Coronary artery (tissue), 2 donors: ENCODE results near the gene FBXO42.

ENCODE experiments used
- DNase-seq: peaks from one replicate; pipeline ENCODE4 v3.0.0-alpha.2; 2017; ENCODE audit warnings: low spot score
- H3K27ac ChIP-seq, 2 donors: fragments of 200-600 bp; sonication (generic); one replicate each; pipeline ENCODE4 v1.5.1; 2016 to 2019
- H3K4me3 ChIP-seq: fragments of 200-600 bp; sonication (generic); 2 replicates; pipeline ENCODE4 v1.5.1; 2016; ENCODE audit warnings: mild to moderate bottlenecking, moderate library complexity
- TF ChIP-seq, protein P1 (sequence below): fragments of 200-600 bp; sonication (generic); IDR thresholded peaks from one replicate; pipeline ENCODE4 v1.5.1; 2019; ENCODE audit warnings: antibody characterized with exemption

FBXO42 gene

DNA sequence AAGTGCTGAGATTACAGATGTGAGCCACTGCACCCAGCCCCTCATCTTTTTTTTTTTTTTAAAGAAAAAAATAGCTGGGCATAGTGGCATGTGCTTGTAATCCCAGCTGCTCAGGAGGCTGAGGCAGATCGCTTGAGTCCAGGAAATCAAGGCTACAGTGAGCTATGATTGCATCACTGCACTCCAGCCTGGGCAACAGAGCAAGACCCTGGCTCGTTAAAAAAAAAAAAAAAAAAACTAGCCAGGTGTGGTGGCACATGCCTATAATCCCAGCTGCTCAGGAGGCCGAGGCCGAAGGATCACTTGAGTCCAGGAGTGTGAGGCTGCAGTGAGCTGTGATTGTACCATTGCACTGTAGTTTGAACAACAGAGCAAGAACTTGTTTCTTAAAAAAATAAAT lies 28.6 kb upstream of the FBXO42 start:
- H3K4me3 ChIP-seq, result no peak overlapping the region
- DNase-seq, result no peak
- H3K27ac ChIP-seq, result no peak overlapping the region
- TF ChIP-seq, protein P1, sequence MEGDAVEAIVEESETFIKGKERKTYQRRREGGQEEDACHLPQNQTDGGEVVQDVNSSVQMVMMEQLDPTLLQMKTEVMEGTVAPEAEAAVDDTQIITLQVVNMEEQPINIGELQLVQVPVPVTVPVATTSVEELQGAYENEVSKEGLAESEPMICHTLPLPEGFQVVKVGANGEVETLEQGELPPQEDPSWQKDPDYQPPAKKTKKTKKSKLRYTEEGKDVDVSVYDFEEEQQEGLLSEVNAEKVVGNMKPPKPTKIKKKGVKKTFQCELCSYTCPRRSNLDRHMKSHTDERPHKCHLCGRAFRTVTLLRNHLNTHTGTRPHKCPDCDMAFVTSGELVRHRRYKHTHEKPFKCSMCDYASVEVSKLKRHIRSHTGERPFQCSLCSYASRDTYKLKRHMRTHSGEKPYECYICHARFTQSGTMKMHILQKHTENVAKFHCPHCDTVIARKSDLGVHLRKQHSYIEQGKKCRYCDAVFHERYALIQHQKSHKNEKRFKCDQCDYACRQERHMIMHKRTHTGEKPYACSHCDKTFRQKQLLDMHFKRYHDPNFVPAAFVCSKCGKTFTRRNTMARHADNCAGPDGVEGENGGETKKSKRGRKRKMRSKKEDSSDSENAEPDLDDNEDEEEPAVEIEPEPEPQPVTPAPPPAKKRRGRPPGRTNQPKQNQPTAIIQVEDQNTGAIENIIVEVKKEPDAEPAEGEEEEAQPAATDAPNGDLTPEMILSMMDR, result no peak

DNA sequence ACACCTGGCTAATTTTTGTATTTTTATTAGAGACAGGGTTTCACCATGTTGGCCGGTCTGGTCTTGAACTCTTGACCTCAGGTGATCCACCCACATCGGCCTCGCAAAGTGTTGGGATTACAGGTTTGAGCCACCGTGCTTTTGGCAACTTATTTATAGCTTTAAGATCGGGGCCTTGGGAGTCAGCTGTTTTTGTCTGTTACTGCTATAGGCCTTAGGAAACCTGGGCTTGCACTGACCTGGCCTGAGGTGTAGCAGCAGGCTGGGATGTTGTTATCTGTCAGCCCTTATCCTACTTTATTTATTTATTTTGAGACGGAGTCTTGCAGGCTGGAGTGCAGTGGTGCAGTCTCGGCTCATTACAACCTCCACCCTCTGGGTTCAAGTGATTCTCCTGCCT lies 26.2 kb upstream of the FBXO42 start:
- Histone ChIP-seq H3K4me3 (no peak overlapping the region), H3K27ac (no peak overlapping the region)
- TF ChIP-seq, protein P1, result no peak
- no peak for DNase-seq

DNA sequence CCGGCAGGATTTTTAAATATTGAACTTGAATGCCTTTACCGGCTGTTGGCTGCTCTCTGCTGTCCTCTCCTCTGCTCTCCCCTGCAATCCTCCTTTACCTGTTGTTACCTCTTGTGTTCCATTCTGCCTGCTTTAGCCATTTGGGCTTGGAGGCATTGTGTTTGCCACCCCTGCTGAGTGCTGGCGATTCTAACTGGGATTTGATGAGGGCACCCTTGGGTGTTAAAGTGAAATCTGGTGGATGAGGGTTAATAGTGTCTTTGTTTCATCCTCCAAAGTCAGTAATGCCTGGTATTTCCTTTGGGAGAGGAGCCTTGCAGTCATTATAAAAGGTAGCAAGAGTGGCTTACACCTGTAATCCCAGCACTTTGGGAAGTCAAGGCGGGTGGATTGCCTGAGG lies 24.7 kb upstream of the FBXO42 start:
- H3K4me3 ChIP-seq, result no peak overlapping the region
- TF ChIP-seq, protein P1, result no peak
- H3K27ac ChIP-seq, result peak overlapping the region in 1 of 2 donors; percentile 63
- no peak for DNase-seq

DNA sequence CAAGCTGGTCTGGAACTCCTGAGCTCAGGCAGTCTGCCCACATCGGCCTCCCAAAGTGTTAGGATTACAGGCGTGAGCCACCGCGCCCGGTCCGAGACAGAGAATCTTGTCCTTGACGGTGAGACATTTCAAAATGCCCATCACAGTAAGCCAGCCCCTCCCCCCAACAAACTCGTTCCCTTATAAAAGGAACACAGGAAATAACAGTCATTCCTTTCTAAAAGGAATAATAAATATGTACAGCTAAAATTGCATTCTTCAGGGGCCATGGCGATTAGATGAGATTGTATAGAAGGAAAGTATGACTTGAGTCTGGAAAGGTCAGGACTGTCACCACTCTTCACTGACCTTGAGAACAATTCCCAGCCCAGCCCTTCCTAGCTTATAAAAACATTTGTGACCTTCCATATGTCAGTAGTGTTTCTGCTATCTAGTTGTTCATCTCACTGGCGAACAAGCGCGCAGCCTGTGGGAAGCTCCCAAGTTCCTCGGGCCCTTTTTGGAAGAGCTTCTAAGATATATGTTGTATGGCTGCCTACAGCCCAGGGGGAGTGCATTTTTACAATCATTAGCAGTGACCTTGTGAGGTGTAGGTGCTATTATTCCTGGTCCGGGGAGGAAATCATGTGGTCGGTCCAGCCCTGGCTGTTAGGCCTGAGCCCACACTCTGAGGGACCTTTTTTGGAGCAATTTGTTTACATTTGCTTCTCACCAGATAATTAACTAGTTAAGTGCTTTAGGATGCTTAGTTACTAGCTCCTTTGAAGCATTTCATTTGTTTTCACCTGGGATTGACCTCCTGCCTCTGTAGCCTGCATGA lies 23.5 kb upstream of the FBXO42 start:
- TF ChIP-seq, protein P1, result no peak
- H3K27ac ChIP-seq, result peak overlapping the region; percentile 52 to 74
- DNase-seq, result no peak
- H3K4me3 ChIP-seq, result peak overlapping the region; percentile 49

DNA sequence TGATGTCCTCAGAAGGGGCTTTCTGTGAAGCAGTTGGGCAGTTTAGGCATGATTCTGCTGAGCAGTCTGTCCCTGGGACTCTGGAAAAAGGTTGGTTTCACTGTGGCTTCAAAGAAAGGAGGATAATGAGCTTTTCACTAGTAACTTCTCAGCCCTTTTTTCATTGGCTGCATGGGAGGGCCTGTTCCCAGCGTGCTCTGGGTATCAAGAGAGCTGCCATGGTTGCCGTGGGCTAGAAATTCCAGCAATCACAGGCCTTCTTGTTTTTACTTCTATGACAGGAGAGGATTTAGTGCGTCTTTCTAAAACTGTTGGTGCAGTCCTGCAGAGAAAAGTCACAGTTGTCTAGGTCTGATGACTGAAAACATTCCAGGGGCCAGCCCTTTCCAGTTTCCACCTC lies 22.0 kb upstream of the FBXO42 start:
- TF ChIP-seq, protein P1, result no peak
- no peak for DNase-seq
- Histone ChIP-seq H3K27ac (peak overlapping the region in 1 of 2 donors; percentile 30), H3K4me3 (no peak overlapping the region)

DNA sequence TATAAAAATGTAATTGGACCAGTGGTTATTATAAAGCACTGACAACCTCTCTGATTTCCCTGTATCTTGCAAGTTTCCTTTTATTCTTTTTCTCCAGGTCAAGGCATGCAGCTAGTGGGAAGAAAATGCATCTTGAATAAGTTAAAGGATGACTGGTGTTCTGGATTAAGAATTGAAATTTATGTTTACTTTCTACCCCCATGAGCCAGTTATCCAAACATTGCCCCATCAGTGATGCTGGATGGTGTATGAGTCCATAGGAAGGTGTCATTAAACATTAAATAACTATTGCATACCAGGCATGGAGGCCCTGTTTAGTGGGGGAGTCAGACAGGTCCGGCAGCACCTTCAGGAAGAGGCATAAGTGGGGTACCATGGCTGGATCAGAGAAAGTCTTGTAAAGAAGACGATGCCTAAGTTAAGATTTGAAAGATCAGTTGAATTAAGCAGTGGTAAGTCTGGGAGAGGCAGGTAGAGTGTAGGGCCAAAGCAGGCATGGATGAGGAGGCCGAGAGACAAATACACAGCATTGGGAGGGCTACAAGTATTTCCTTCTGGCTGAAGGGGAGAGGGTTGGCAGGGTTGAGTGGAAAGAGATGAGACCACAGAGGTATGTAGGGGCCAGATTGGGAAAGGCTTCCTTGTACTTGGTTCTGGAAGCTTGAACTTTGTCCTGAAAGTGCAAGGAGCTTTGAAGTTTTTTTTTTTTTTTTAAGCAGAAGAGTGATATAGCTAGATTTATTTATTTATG lies 20.4 kb upstream of the FBXO42 start:
- H3K4me3 ChIP-seq, result no peak overlapping the region
- DNase-seq, result no peak
- H3K27ac ChIP-seq, result no peak overlapping the region
- TF ChIP-seq, protein P1, result no peak
